RWPE1 (cell line): ENCODE measurements around the gene C22orf15.

Experiments used
- CTCF ChIA-PET: fragments of 350-600 bp; sonication (Branson Sonifier 250); formaldehyde crosslinking; extraction: SDS; loops from one replicate; lab custom pipeline; 2021; lab: Yijun Ruan, JAX
- POLR2A ChIA-PET: fragments of 400-600 bp; formaldehyde crosslinking; extraction: SDS; loops from one replicate; lab custom pipeline; 2020; ENCODE audit warnings: antibody characterized with exemption; ENCODE audit not compliant: low non-redundant PET; lab: Yijun Ruan, JAX
- DNase-seq: peaks from one replicate; pipeline ENCODE4 v3.0.0; 2012; ENCODE audit warnings: low spot score
- H3K27ac ChIP-seq: fragments of 450-650 bp; 2 replicates; pipeline ENCODE4 v1.5.1; 2017
- TF ChIP-seq, protein P1 (sequence below): fragments of 450-650 bp; conservative IDR thresholded peaks from 2 replicates; pipeline ENCODE4 v1.5.1; 2017; ENCODE audit warnings: low read depth, mild to moderate bottlenecking

C22orf15 gene

GRCh38 chr22:23762842-23763578 is at the start of gene C22orf15:
TSS of gene C22orf15 (plus strand) at chr22:23762990. CDS start at chr22:23763307, 317 bp downstream.
- ChIA-PET POLR2A (no interaction called here), CTCF (no interaction called here)
- peak within 1 kb of the TSS; percentile 82 for H3K27ac ChIP-seq

DNA sequence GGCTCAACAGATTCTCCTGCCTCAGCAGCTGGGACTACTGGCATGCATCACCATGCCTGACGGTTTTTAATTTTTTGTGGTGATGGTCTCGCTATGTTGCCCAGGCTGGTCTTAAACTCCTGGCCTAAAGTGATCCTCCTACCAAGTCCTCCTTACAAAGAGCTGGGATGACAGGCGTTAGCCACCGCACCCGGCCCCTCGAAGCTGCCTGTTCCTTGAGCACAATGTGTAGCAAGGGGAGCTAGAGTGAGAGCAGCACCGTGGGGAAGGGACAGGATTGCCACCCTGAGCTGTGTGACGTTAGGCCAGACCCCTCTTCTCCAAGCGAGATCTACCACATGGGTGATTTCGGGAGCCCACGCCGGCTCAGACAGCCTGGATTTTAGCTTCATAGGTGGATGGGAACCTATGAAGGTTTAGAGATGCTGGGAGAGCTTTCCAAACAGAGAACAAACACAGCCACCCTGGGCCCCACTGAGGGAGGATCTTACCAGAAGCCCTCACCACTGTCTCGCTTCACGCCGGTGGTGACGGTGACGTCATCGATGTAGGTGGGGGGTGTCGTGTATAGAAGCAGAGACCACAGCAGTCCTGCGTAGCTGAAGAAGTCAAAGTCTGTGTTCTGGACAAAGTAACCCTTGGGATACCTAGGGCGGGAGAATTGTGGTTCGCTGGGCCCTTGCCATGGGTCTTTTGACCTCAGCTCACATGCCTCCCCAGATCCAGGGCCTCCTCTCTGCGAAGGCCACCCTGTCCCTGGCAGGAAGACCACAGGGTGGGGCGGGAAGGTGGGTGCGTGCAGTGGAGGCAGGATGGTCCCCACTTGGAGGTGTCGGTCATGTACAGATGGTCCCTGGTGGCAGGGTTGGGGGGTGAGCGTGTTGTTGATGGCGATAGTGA is 48.8 kb upstream of the C22orf15 start:
- POLR2A ChIA-PET, result no interaction called here
- no peak overlapping the region for H3K27ac ChIP-seq
- DNase-seq, result no peak
- TF ChIP-seq, protein P1, sequence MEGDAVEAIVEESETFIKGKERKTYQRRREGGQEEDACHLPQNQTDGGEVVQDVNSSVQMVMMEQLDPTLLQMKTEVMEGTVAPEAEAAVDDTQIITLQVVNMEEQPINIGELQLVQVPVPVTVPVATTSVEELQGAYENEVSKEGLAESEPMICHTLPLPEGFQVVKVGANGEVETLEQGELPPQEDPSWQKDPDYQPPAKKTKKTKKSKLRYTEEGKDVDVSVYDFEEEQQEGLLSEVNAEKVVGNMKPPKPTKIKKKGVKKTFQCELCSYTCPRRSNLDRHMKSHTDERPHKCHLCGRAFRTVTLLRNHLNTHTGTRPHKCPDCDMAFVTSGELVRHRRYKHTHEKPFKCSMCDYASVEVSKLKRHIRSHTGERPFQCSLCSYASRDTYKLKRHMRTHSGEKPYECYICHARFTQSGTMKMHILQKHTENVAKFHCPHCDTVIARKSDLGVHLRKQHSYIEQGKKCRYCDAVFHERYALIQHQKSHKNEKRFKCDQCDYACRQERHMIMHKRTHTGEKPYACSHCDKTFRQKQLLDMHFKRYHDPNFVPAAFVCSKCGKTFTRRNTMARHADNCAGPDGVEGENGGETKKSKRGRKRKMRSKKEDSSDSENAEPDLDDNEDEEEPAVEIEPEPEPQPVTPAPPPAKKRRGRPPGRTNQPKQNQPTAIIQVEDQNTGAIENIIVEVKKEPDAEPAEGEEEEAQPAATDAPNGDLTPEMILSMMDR, result no peak
- CTCF ChIA-PET, result interaction anchor here (0.6 kb wide), 2 partner anchors 8 to 96 kb away, joined by 3 to 8 read pairs; no protein-coding TSS in a partner anchor

More at GRCh38 chr22:23762842-23763578, at the start of gene C22orf15:
- TF ChIP-seq, protein P1, result no peak
- DNase-seq, result no peak

DNA sequence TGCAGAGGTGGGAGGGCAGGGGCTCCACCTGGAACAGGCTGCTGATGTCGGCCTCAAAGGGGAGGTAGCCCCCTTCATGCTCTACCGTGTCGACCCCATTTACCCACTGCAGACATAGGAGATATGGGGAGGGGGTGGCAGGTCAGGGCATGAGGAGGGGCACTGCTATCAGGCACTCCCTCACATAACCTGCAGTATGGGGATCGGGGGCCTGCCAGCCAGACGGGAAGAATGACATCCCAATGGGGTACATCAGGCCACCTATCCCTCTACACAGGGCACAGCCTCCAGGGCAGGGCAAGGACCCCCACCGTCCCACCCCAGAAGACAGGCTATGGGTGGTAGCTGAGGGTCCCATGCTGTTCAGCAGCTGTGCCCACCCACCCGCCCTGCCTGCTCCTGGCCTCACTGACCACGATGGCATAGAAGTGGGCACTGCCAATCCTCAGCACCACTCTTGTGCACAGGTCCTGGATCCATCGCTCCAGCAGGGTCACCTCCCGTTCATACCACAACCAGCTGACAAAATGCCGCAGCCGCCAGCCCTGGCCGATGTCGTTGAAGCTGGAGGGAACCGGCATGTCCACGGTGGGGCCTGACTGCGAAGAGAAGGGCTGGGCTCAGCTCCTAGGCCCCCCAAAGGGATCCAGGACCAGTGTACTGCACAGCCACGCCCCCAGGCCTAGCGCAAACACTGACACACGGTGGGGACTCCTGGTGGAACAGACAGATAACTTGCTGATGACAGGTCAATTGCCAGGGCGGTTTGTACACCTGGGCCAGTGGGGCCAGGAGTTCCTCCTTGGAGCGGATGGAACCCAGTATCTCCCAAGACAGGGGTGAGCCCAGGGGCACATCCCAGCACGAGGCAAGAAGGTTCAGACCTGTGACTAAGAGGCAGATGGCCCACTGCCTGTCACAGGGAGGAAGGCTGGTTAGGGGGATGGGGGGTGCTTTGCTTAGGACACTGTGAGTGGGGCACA is 47.9 kb upstream of the C22orf15 start:
- TF ChIP-seq, protein P1, result no peak
- CTCF ChIA-PET, result interaction anchor here (0.5 kb wide), 1 partner anchor 52 kb away, joined by 3 read pairs; no protein-coding TSS in a partner anchor
- 0 out of 2 replicates have a peak overlapping the region, but pooled peaks have one; percentile 12 for H3K27ac ChIP-seq
- DNase-seq, result no peak
- POLR2A ChIA-PET, result no interaction called here

DNA sequence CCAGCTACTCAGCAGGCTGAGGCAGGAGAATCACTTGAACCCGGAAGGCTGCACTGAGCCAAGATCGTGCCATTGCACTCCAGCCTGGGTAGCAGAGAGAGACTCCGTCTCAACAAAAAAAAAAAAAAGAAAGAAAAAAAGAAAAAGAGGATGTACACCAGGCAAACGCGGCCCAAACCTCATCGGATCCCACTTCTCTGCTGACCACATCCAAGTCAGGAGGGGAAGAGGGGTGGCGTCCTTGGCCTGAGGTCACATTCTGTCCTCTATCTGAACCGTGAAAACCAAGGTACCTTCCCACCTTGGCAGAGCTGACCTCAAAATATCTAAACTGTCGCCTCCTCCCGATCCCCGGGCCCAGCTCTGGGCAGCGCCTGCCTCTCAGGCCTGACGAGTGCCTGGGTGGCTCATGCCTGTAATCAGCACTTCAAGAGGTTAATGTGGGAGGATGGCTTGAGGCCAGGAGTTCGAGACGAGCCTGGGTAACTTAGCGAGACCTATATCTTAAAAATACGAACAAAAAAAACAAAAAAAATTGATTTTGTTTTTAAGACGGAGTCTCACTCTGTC is 46.9 kb upstream of the C22orf15 start:
- peak overlapping the region; percentile 74 for H3K27ac ChIP-seq
- DNase-seq, result no peak
- ChIA-PET CTCF (no interaction called here), POLR2A (no interaction called here)
- TF ChIP-seq, protein P1, result no peak

DNA sequence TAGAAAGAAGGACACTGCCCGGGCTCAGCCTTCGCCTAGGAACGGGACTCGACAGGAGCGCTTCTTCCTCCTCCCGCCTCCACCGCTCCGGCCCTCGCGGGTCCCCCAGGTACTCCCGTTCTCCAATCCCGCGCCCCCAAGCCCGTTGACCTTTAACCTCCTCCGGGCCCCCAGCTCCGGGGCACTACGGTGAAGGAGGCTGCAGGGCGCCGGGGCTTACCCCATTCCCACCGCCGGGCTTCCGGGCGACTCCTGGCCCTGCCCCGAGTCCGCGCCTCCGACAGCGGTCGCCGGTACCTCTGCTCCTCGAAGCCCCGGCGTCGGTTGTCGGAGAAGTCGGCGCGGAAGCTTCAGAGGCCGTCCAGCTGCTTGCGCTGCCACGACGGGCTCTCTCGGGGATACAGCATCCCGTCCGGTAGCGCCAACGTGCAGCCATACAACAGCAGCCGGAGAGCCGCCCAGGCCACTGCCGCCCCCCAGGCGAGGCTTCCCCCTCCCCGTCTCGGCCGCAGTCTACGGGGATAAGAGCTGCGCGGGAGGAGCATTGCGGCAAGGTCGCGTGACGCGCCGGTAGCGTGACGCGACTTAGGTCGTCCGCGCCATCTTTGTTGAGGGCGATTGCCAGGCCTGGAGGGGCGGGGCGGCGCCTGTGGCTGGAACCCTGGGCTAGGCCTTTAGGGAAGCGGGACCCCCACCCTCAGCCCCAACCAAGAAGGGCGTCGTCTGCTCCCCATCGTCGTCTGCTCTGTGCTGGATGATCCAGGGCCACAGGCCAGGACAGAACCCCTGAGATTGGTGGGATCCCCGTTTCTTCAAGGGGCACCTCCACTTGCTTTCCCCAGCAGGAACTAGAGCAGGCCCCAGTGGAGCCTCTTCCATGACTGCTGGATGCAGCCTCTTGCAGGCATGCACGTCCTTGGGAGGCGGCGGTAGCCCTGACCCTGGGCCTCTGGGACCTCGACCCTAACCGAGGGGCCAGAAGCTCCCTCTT is 45.7 kb upstream of the C22orf15 start:
- CTCF ChIA-PET, result no interaction called here
- POLR2A ChIA-PET, result no interaction called here
- TF ChIP-seq, protein P1, result no peak
- peak; percentile 73 for DNase-seq
- peak overlapping the region; percentile 74 for H3K27ac ChIP-seq
